Measurements from ENCODE around the gene MED13L. TPM values are rescaled to one million over a fixed set of nuclear protein-coding genes. Genes with fewer than 3 reads are reported as not detected.
A peak's percentile ranks its signal among the peaks of the same experiment; 100 is the strongest.

MED13L gene
- total RNA-seq, 4 donors from 2014 or later = 168 to 349 (median 246) TPM

GRCh38 chr12:116274551-116275375 lies 2.7 kb downstream of the MED13L start:
- Histone ChIP-seq H3K4me3 (replicated peaks in 1 of 3) (peak overlapping the region in 1 of 3 donors; percentile 4), H3K4me1 (peaks cover 27% of the 10 kb centered on the region in 2 donors), H3K27me3 (no peaks in the 10 kb centered on the region), H3K36me3 (no peaks in the 10 kb centered on the region), H3K9me3 (no peaks in the 10 kb centered on the region), H3K27ac (no peak overlapping the region)
- DNase-seq = no peak
- intact Hi-C loops (cut with DNase I) = loop anchor here (5.0 kb wide), 1 partner anchor 323 kb away; no protein-coding TSS in a partner anchor
- 64 to 70% methylated on average over 5 of the region's 5 CpGs for WGBS, 2 donors
- TF ChIP-seq CTCF (IDR thresholded peaks at IDR 0.05) = no peak
- no peak for TF ChIP-seq POLR2A (IDR thresholded peaks at IDR 0.05)

DNA sequence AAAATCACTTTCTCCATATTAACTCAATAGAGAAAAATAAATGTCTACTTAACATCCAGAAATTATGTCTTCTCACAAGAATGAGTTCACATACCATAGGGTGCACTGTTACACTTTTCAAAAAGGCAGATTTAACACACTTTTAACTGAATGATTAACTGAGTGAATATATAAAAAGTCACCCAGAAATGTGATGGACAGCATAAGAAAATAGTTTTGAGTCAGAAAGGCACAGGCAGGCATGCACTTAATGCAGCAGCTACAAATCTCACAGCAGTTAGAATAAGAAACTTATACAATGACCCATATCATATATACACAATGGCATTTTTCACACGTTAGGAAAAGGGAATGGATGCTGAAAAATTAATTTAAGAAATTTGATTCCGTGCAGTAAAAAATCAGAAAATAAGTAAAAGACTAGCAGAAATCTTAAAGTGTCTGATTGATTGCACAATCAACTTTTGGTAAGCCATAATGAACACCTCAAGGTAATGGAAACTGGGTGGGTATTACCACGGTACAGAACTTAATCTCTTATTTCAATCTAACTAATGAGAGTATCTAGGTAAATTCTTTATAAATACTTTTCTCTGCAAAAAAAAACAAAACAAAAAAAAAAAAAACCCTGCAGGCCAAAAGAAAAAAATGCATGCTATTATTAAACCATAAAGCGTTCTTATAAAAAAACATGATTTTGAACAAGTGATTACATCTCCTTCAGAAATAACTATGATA lies 3.5 kb downstream of the MED13L start:
- peaks cover 27 to 28% of the 10 kb centered on the region in 2 donors for H3K4me1 ChIP-seq
- H3K36me3 ChIP-seq = no peaks in the 10 kb centered on the region
- no peak for DNase-seq
- TF ChIP-seq POLR2A (IDR thresholded peaks at IDR 0.05) (no peak), CTCF (IDR thresholded peaks at IDR 0.05) (peak in 1 of 6 experiments; percentile 30)
- H3K9me3 ChIP-seq = no peaks in the 10 kb centered on the region
- H3K27ac ChIP-seq = no peak overlapping the region
- H3K4me3 ChIP-seq (replicated peaks in 1 of 3) = peak overlapping the region in 1 of 3 donors; percentile 4
- WGBS, 2 donors = 55 to 61% methylated on average over 4 of the region's 4 CpGs
- no peaks in the 10 kb centered on the region for H3K27me3 ChIP-seq
- intact Hi-C loops (cut with DNase I) = no loop called here

DNA sequence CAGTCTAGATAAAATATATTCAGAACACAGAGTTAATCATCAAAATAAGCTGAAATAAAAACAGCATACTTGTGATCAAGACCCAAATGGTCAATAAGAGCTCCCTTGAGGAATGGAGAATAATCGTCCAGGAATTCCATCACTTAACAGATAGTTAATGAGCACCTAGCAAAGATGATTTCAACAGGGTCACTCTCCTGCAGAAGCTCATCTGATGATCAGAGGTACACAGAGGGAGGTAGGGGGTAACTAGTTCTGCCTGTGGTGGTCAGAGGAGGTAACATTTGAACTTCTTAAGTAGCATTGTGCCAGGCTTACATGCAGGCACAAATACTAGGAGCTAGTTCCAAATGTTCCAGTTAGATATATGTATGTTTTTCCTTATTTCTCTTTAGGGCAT lies 9.5 kb downstream of the MED13L start:
- TF ChIP-seq CTCF (IDR thresholded peaks at IDR 0.05) (no peak), POLR2A (IDR thresholded peaks at IDR 0.05) (no peak)
- Histone ChIP-seq H3K36me3 (no peaks in the 10 kb centered on the region), H3K27ac (no peak overlapping the region), H3K9me3 (no peaks in the 10 kb centered on the region), H3K4me1 (peaks cover 53 to 65% of the 10 kb centered on the region in 2 donors), H3K27me3 (no peaks in the 10 kb centered on the region), H3K4me3 (replicated peaks in 1 of 3) (no peak overlapping the region)
- DNase-seq = no peak
- intact Hi-C loops (cut with DNase I) = no loop called here
- 39 to 51% methylated on average over 1 of the region's 1 CpG for WGBS, 2 donors

DNA sequence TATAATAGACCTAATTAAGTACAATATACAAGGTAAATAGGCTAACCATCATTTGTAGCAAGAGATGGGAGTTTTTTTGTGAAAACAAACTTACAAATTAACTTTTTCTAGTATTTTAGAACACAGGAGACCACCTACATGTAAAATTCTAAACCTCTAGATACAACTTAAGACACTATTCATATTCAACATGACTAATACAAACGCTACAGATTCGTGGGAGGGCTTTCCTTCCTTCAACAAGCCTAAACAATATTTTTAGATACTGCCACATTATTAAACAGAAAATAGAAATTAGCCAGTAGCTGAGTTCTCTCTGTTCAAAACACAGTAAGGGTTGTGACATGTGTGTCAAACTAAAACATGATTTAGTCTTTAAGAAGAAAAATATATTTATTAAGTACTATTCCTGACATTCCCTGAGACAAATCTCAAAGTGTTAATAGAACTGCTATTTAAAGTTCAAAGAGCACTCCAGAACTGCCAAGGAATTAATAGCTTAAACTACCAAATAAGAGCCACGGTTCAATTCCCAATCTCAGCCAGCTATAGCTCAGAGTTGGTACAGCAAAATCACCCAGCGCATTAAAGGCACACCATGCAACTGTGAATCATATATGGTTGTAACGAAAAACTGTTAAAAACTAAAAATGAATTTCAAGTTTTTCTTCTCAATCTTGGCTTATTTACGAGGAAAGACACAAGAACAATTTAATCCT lies 10.7 kb downstream of the MED13L start:
- no peaks in the 10 kb centered on the region for H3K27me3 ChIP-seq
- 56 to 62% methylated on average over 6 of the region's 6 CpGs for WGBS, 2 donors
- intact Hi-C loops (cut with DNase I) = no loop called here
- H3K27ac ChIP-seq = no peak overlapping the region
- no peaks in the 10 kb centered on the region for H3K9me3 ChIP-seq
- H3K4me1 ChIP-seq = peaks cover 52 to 63% of the 10 kb centered on the region in 2 donors
- no peak for DNase-seq
- H3K4me3 ChIP-seq (replicated peaks in 1 of 3) = no peak overlapping the region
- TF ChIP-seq CTCF (IDR thresholded peaks at IDR 0.05) (no peak), POLR2A (IDR thresholded peaks at IDR 0.05) (no peak)
- no peaks in the 10 kb centered on the region for H3K36me3 ChIP-seq

All from thyroid gland (tissue), 4 donors.